Stimulated activated CD8-positive, alpha-beta memory T cell treated with anti-CD3 and anti-CD28 coated beads, Interleukin-7, amount 100 ng/mL, for 1 hour (primary cell): ENCODE measurements around the gene BRAP.
"Not testable (repeated sequence)": the region's sequence is repeated elsewhere in the genome, so short reads cannot be mapped to it uniquely, and the experiment has no call there.

ENCODE experiments used
- DNase-seq, 2 donors: peaks; one replicate each; pipeline ENCODE4 v3.0.0-alpha.2; 2020; ENCODE audit warnings: low read depth in 2 of 2

Gene BRAP

GRCh38 chr12:111677186-111677585 is 8.6 kb downstream of the BRAP start:
- DNase-seq = no peak

DNA sequence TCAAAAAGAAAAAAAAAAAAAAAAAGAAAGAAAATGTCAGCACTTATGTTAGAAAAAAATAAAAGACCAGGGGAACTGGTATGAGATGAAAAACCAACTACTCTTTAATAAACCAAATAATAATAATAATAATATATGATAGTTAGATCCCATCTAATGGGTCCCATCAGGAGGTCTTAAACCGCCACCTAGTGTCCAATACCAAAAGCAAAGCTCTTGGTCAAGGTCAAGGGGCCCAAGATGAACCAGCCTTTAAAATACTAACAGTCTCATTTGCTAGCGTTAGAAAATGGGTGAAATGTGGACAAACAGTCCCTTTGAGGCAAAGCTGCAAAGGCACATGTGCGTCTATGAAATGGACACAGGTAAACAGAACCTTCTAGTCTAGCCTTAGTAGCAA is 12.3 kb downstream of the BRAP start:
- no peak for DNase-seq

GRCh38 chr12:111672822-111673381 is 12.9 kb downstream of the BRAP start:
- no peak for DNase-seq

DNA sequence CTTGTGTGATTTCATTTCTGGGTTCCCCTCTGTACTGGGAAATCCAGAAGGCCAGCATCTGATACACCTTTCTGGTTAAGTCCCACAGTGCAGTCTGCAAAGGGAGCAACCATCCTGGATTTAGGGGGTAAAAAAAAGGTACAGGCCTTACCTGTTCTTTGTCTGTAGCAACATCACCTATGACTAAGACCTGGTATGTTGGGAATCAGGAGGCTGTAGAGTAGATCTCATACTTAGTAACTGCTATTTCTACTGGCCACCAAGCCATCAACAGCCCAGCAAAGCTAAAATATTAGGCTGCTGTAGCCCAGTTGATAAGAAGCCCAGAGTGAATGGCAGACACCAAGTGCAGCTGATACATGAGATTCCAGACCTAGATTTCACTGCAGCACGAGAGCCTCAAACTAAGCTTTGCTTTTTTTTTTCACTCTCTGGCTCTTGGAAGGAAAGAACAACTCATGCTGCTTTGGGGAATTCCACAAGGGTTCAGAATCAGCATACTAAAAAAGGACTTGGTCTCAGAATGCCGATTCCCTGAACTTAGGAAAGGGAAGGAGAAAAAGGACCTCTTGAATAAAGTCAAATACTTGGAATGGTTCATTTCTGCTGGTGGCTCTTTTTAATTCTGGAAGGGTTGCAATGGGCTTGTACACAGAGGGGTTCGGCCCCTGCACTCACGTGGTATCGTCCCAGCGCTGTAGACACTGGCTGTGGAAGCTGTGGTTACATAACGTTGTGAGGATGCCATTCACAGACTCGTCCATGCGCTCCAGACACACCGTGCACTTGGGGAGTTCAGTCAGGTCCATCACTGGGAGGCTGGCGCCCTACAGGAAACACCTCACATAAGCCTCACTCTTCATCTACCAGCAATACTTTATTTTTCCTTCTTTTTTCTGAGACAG is 20.5 kb downstream of the BRAP start:
- no peak for DNase-seq

DNA sequence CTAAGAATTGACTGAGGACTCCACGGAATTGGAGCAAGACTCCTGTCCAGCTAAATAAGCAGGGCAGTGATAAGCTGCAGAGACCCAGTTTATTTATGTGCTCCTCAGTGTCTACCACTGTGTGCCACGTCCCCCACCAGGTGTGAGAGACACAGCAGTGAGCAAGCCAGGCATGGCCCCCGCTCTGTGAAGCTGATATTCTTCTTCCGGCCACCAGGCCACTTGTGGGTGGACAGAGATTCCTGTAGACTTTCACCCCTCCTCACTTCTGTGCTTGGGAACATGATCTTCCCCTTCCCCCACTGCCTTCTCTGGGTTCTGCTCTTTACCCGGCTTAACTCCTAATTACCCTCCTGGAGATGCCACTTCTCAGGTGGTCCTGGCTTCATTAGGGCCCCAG is 21.3 kb downstream of the BRAP start:
- no peak for DNase-seq

DNA sequence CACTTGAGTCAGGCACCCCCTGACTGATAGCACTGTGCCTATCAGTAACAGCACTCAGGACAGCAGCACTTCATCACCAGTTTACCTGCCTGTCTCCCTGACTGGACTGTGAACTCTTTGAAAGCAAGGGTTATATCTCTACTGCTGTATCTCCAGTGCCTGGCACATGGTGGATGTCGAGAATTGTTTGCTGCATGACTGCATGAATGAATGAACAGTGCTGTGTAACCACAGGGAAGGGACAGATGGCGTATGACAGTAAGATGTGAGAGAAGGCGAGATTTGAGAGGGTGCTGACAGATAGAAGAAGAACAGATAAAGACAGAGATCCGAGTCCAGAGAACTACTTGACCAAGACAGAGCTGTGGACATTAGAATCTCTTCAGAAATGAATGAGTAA is 29.7 kb downstream of the BRAP start:
- DNase-seq = no peak

- no peak for DNase-seq
Measured at GRCh38 chr12:111655356-111655755, 30.4 kb downstream of the BRAP start.

DNA sequence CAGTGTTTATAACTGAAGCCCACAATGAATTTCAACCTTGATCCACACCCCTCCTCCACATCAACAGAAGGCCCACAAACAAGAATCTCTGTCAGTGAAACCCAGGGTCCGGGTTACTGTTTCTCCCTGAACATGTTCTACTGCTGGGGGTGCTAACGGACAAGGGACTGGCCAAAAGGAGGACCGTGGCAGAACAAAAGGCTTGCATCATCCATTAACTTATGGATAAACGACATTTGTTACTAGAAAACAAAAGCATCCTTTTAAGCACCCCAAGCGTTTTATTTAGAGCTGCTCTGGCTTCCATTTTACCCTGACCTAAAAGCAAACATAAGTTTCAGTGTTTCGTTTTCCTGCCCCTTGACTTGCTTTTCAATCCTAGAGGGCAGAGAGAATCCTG is 32.2 kb downstream of the BRAP start:
- no peak for DNase-seq

DNA sequence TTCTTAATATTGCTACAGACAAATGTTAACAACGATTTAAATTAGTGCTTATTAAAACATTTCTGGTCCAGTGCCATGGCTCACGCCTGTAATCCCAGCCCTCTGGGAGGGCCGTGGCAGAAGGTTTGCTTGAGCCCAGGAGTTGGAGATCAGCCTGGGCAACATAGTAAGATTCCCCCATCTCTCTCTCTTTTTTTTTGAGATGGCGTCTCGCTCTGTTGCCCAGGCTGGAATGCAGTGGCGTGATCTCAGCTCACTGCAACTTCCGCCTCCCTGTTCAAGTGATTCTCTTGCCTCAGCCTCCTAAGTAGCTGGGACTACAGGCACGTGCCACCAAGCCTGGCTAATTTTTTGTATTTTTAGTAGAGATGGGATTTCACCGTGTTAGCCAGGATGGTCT is 33.2 kb downstream of the BRAP start:
- not testable (repeated sequence) for DNase-seq

GRCh38 chr12:111650912-111651311 is 34.8 kb downstream of the BRAP start:
- DNase-seq = no peak

GRCh38 chr12:111645433-111645832 is 40.3 kb downstream of the BRAP start:
- no peak for DNase-seq

DNA sequence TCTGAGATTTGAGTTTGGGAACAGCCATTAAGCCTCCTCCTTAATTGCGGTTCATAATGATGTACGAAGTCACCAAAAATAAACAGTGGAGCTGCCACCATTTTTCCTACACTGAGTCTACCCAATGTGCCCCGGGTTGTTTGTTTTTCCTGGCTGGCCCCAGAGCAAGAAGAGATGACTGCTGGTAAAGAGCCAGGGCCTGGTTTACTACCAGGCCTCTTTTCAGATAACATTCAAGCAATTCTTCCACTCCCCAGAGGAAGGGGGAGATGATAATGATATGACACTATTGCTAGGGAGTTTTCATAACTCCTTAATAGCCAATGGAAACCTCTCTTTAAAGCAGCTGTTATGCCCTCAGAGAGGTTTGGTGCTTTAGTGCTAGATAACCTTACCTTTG is 42.3 kb downstream of the BRAP start:
- no peak for DNase-seq

GRCh38 chr12:111642681-111643426 is 42.9 kb downstream of the BRAP start:
- no peak for DNase-seq

DNA sequence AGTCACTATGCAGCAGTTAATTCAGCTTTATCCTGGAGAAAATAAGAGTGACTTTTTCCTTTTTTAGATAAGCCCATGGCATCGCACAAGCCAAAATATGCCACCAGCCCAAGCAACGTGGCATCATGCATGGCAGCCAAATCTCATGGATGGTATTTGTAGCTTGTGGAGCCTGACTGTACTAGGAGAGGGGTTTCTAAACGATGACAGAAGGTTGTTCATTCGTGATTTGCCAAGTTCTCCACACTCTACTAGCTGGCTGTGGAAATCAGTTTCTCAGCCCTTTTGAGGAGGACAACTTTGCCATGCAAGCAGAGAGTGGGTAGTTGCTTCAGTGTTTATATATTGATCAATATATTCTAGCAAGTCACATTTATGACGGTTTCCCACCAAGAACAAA is 45.2 kb downstream of the BRAP start:
- DNase-seq = no peak

DNA sequence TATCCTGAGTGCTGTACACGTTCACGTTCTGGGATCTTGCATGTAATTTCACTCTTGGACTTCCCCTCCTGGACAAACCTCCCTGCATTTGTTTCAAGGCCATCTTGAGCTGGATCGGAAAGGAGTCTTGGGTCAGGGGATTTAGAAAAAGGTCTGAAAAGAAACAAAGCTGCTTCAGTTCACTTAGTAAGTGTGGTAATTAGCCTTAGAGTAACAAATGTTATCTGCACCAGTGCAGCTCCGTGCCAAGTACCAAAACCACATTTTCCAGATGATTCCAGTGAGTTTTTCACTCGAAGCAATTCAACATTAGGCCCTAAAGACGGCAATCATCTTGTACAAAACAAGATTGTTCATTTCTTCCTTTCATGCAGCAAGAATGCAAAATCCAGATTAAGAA is 47.2 kb downstream of the BRAP start:
- no peak for DNase-seq

- DNase-seq = no peak
Measured at GRCh38 chr12:111636209-111636945, 49.4 kb downstream of the BRAP start.

GRCh38 chr12:111635524-111635923 is 50.2 kb downstream of the BRAP start:
- DNase-seq = no peak

DNA sequence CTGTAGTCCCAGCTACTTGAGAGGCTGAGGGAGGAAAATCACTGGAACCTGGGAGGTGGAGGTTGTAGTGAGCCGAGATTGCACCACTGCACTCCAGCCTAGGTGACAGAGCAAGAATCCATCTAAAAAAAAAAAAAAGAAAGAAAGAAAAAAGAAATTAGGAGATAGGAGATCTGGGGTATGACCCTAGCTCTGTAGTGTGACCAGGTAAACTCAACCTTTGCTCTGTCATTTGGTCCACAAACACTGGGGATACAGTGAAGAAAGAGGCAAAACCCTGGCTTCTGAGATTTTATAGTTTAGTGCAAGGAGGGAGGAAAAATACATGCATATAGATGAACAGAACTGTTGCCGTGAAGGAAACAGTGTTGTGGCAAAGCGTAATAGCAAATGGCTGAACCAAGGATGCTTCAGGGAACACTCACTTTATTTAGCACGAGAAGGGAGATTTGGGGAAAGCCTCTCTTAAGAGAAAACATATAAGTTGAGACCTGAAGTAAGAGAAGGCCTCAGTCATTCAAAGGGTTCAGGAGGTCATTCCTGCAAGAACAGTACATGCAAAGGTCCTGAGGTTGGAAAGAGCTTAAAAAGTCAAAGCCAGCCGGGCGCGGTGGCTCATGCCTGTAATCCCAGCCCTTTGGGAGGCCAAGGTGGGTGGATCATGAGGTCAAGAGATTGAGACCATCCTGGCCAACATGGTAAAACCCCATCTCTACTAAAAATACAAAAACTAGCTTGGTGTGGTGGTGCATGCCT is 57.1 kb downstream of the BRAP start:
- DNase-seq = no peak

DNA sequence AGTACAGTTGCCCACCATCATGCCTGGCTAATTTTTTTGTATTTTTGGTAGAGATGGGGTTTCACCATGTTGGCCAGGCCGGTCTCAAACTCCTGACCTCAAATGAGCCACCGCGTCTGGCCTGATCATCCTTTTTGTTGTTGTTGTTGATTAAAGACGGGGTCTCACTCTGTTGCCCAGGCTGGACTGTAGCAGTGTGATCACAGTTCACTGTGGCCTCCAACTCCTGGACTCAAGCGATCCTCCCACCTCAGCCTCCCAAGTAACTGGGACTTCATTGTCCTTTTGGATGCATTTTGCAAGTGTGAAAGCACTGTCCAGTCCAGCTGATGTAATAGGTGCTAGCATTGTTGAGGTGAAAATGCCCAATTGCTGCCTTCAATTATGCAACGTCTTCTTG is 59.5 kb downstream of the BRAP start:
- no peak for DNase-seq

- no peak for DNase-seq
Measured at GRCh38 chr12:111624540-111624939, 61.2 kb downstream of the BRAP start.

- DNase-seq = not testable (repeated sequence)
Measured at GRCh38 chr12:111617841-111618240, 67.9 kb downstream of the BRAP start.
